ENCODE measurements around the gene CCDC93. TPM values are rescaled to one million over a fixed set of nuclear protein-coding genes. Genes with fewer than 3 reads are reported as not detected.

The CCDC93 gene
- total and polyA plus RNA-seq, 9 donors = 10.3 to 33.8 (median 25.4) TPM

GRCh38 chr2:117958186-117958585 is 55.7 kb downstream of the CCDC93 start:
- Histone ChIP-seq H3K9me3 (no peaks in the 10 kb centered on the region), H3K4me1 (ENCODE audit: insufficient read depth) (no peaks in the 10 kb centered on the region), H3K27me3 (no peaks in the 10 kb centered on the region), H3K27ac (no peak overlapping the region), H3K36me3 (no peaks in the 10 kb centered on the region), H3K4me3 (no peak overlapping the region)
- intact Hi-C loops (cut with DNase I) = no loop called here
- WGBS, 3 donors = 84 to 90% (median 88%) methylated on average over 5 of the region's 5 CpGs
- no peak for TF ChIP-seq CTCF (IDR thresholded peaks at IDR 0.05)
- TF ChIP-seq POLR2A (IDR thresholded peaks at IDR 0.05) = no peak
- no peak for TF ChIP-seq EP300 (IDR thresholded peaks at IDR 0.05)
- no peak for DNase-seq

- Histone ChIP-seq H3K9me3 (no peaks in the 10 kb centered on the region), H3K27ac (no peak overlapping the region), H3K27me3 (no peaks in the 10 kb centered on the region), H3K4me3 (no peak overlapping the region), H3K4me1 (ENCODE audit: insufficient read depth) (no peaks in the 10 kb centered on the region), H3K36me3 (no peaks in the 10 kb centered on the region)
- intact Hi-C loops (cut with DNase I) = no loop called here
- DNase-seq = no peak
- TF ChIP-seq CTCF (IDR thresholded peaks at IDR 0.05) (no peak), POLR2A (IDR thresholded peaks at IDR 0.05) (no peak), EP300 (IDR thresholded peaks at IDR 0.05) (no peak)
- 95 to 98% (median 97%) methylated on average over 1 of the region's 1 CpG for WGBS, 3 donors
These were observed 56.3 kb downstream of the CCDC93 start for GRCh38 chr2:117957616-117958015.

- no peaks in the 10 kb centered on the region for H3K27me3 ChIP-seq
- H3K36me3 ChIP-seq = no peaks in the 10 kb centered on the region
- H3K4me1 ChIP-seq (ENCODE audit: insufficient read depth) = no peaks in the 10 kb centered on the region
- intact Hi-C loops (cut with DNase I) = no loop called here
- no peak for DNase-seq
- H3K9me3 ChIP-seq = no peaks in the 10 kb centered on the region
- TF ChIP-seq CTCF (IDR thresholded peaks at IDR 0.05) = no peak
- no peak for TF ChIP-seq POLR2A (IDR thresholded peaks at IDR 0.05)
- no peak for TF ChIP-seq EP300 (IDR thresholded peaks at IDR 0.05)
- 70 to 86% (median 73%) methylated on average over 1 of the region's 1 CpG for WGBS, 3 donors
- no peak overlapping the region for H3K4me3 ChIP-seq
- no peak overlapping the region for H3K27ac ChIP-seq
These were observed 57.7 kb downstream of the CCDC93 start for GRCh38 chr2:117956036-117956796.

GRCh38 chr2:117953231-117953630 is 60.6 kb downstream of the CCDC93 start:
- TF ChIP-seq EP300 (IDR thresholded peaks at IDR 0.05) (no peak), POLR2A (IDR thresholded peaks at IDR 0.05) (no peak), CTCF (IDR thresholded peaks at IDR 0.05) (no peak)
- no peak for DNase-seq
- H3K36me3 ChIP-seq = no peaks in the 10 kb centered on the region

More at GRCh38 chr2:117953231-117953630, 60.6 kb downstream of the CCDC93 start:
- intact Hi-C loops (cut with DNase I) = no loop called here
- no peak overlapping the region for H3K4me3 ChIP-seq
- H3K9me3 ChIP-seq = no peaks in the 10 kb centered on the region
- no peak overlapping the region for H3K27ac ChIP-seq
- H3K27me3 ChIP-seq = no peaks in the 10 kb centered on the region
- no peaks in the 10 kb centered on the region for H3K4me1 ChIP-seq (ENCODE audit: insufficient read depth)

Data from ovary (tissue), 9 donors.